GM18870 (cell line): ENCODE results near the gene KIF24.
"Not testable (repeated sequence)": the region's sequence is repeated elsewhere in the genome, so short reads cannot be mapped to it uniquely, and the experiment has no call there.

Experiments
- ATAC-seq: cut with Tn5 transposase; IDR thresholded peaks from one replicate; pipeline ENCODE4 v1.9.1; 2021; ENCODE audit warnings: moderate library complexity; ENCODE audit not compliant: unreplicated experiment

KIF24 gene, protein sequence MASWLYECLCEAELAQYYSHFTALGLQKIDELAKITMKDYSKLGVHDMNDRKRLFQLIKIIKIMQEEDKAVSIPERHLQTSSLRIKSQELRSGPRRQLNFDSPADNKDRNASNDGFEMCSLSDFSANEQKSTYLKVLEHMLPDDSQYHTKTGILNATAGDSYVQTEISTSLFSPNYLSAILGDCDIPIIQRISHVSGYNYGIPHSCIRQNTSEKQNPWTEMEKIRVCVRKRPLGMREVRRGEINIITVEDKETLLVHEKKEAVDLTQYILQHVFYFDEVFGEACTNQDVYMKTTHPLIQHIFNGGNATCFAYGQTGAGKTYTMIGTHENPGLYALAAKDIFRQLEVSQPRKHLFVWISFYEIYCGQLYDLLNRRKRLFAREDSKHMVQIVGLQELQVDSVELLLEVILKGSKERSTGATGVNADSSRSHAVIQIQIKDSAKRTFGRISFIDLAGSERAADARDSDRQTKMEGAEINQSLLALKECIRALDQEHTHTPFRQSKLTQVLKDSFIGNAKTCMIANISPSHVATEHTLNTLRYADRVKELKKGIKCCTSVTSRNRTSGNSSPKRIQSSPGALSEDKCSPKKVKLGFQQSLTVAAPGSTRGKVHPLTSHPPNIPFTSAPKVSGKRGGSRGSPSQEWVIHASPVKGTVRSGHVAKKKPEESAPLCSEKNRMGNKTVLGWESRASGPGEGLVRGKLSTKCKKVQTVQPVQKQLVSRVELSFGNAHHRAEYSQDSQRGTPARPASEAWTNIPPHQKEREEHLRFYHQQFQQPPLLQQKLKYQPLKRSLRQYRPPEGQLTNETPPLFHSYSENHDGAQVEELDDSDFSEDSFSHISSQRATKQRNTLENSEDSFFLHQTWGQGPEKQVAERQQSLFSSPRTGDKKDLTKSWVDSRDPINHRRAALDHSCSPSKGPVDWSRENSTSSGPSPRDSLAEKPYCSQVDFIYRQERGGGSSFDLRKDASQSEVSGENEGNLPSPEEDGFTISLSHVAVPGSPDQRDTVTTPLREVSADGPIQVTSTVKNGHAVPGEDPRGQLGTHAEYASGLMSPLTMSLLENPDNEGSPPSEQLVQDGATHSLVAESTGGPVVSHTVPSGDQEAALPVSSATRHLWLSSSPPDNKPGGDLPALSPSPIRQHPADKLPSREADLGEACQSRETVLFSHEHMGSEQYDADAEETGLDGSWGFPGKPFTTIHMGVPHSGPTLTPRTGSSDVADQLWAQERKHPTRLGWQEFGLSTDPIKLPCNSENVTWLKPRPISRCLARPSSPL (N-terminal part only)

GRCh38 chr9:34328987-34329832 is at the start of gene KIF24, which contains the start of gene NUDT2:
Gene KIF24 (minus strand): TSS chr9:34329268. CDS start chr9:34311346, 17,922 bp downstream.
Gene NUDT2 (plus strand): TSS chr9:34329569. CDS start chr9:34339040, 9,471 bp downstream.
- peak; percentile 95 for ATAC-seq

GRCh38 chr9:34378376-34379060 is 49.5 kb upstream of the KIF24 start:
- ATAC-seq: no peak

DNA sequence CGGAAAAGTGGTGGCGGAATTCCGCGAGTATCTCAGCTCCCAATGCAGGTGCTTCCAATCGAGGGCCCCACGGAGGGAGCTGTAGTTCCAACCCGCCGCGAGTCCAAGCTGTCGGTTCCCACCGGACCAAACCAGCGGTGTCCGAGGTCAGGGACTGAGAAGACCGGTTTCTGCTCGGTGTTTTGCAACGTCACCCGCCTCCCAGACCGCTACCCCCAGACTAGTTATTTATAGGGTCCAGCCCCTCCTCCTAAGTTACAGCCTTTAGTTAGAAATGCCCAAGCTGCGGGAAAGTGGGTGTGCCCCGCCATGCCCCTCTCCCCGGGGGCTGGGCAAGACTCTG is 48.3 kb upstream of the KIF24 start:
- ATAC-seq: no peak

DNA sequence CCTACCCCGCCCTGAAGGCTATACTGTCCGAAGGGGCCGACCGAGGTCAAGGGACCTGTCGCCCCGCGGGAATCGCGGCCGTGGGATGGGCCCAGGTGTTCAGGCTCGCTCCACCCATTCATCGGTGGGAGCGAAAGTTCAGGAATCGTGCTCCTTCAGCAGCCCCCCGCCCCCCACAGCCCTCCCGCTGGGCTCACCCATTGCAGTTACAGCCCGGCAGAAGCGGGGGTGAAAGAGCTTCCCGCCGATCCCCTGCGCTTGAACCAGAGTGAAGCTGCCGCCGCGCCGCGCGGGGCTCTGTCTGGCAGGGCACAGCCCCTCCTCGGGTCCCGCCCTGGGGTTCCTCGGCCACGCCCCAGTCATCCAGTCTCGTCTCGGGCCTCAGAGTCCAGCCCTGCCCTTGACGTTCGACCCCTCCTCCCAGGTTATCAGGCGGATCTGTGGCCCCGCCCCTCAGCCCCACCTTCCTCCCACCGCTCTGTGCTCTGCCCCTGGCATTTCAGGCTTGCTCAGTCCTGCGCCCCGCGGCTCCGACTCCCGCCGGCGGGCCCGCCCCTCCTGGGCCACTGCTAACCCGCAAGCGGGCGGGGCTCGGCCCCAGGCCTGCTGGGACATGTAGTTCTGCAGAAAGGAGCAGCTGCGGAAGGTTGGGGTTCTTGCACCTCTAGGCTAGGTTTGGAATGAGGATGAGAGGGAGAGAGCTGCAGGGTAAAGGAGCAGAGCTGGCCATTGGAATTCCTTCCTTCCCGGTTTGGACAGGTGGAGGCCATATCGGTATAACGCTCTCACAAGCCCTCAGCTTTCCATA is 47.7 kb upstream of the KIF24 start, which contains the start of gene MYORG:
Gene MYORG, minus strand, starts transcription at position 303 of the 808 bp plus-strand sequence. CDS start 3,955 bp downstream, outside the sequence.
- ATAC-seq: peak; percentile 79

- no peak for ATAC-seq
Measured at GRCh38 chr9:34375901-34376595, 47.0 kb upstream of the KIF24 start.

DNA sequence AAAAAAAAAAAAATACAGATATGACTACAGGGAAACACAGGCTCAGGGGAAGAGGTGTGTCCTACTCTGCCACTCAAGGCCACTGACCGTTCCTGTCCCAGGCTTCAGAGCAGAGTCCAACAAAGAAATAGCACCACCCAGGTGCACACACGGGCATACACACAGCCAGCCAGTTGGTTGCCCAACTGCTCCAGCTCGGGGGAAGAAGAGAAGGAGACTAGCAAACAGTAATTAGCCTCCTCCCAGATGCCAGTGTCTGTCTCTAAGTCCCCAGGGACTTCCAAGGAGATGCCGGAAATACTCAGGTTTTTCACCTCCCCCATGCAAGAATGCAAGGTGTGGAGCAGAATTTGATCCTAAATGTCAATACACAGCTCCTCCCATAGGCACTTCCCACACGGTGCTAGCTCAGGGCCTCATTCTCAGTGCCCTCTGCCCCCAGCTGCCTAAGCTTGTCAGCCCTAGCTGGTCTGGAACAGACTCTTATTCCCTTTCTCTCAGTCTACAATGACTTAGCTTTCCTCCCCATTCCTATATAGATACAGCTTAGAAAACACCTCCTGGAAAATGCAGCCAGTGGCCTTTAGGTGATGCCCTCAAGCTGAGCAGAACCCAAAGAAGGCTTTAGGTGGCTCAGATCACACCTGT is 46.0 kb upstream of the KIF24 start:
- no peak for ATAC-seq

- ATAC-seq: no peak
Measured at GRCh38 chr9:34374339-34374738, 45.3 kb upstream of the KIF24 start.

DNA sequence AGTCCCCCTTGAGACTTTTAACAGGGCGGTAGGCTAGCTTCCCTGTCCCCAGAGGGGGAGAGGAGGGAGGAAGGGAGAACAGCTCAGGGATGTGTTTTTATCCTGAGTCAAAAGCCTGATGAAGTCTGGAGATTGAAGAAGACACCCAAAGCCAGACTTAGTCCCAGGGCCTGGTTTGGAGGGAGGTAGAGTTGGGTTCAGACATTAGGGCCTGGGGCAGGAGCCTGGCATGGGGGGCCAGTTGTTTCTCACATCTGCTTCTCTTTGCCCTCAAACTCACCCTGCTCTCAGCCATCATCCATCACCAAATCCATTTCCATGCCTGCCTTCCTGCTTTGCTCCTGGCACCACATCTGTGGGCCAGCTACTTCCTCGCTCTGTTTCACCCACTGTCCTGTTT is 44.7 kb upstream of the KIF24 start:
- ATAC-seq: no peak

DNA sequence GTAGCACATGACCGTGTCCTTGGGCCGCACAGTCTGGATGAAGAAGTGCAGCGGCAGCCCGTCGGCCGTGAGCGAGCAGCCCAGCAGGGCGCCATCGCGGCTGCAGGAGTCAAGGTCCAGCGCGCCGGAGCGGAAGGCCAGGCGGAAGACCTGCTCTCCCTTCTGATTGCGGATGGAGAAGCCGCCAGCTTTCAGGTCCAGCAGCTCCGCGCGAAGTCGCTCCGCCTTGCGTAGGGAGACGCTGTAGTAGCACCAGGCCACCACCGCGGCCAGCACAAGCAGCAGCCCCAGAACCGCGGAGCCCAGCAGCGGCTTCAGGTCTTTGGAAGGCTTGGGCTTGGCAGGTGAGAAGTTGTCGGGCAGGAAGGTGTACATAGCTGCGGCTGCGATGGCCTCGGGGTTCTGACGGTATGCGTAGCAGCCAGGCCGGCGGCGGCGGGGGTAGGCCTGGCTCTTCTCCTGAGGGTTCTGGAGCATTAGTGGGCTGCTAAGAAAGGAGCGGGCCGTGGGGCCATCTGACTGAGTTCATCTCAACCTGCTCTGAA is 43.5 kb upstream of the KIF24 start:
- ATAC-seq: no peak

DNA sequence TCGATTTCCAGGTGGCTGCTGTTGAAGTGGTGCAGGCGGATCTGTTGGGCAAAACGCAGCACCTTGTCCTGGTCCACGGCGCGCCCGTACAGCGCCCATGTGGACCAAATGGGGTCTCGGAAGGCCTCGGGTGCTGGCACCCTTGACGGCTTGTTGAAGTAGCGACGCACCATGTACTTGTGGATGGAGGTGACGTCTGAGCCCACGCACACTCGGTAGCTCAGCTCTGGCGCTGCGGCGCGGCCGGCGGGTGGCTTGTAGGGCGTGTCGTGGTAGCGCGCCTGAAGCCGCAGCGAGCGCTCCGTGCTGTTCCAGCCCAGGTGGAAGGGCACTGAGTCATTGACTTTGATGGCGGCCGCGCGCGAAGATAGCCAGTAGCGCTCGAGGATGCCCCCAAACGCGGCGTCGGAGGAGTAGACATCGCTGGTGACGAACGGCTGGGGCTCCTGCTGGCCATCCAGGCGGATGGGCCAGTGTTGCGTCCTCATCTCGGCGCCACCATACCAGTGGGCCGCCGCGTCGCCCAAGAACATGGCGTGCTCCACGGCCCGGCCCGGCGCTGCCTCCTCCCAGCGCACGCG is 42.9 kb upstream of the KIF24 start:
- ATAC-seq: no peak

DNA sequence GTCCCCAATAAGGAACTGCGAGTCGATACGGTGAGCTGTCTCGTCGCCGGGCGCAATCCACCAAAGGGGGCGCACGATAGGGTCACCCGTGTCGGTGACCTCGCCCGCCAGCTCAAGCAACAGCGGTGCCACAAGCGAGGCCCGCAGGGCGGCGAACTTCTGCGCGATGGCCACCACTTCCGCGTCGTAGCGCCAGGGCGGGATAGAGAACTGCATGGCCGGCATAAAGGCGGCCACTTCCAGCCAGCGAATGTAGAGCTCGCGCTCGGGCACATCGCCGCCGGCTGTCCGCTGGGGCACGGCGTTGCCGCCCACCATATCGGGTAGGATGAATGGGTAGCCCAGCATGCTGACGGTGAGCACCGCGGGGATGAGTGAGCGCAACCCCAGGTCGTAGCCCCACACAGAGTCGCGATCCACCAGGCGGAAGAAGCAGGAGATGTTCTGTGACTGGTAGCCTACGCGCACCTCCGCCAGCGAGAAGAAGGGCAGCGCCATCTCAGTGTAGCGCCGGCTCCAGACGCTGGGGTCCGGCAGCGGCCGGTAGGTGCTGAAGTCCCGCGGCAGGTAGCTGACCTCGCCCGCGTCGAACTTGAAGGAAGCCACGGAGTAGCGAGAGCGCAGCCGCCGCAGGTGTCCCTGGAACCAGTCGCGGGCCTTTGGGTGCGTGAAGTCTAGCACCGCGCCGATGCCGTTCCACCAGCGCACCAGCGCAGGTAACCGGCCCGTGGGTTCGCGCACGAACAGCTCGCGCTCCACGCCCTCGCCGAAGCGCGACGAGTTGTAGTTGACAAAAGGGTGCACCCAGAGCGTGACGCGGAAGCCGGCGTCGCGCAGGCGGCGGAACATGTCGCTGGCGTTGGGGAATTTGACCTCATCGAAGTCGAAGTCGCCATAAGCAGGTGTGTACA is 42.2 kb upstream of the KIF24 start:
- ATAC-seq: no peak

DNA sequence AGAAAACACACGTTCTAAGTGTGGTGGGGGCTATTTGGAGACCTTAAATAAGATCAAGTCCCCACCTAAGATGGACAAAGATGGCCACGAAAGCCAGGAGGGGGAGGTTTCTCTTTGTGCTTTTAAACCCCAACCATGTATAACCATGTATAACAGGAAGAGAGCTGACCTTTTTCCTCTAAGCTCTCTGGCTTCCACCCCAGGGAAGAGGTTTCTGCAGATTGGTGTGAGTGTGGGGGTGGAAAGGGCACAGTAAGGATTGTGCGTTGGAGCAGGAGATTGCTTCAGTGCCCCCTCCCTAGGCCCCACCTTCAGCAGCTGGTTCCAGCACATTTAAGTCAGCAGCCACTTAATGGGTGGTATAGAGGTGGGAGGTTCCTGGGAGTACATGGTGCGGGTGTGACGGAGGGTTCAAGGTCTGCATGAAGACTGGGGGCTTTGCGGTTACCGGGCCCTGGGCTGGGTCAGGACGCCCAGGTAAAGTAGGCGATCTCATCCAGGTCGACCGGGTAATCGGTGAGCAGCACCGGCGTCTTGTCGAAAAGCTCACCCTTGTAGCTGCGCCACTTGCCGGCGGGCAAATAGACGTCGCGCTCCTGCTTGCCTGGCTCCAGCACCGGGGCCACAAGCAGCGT is 41.4 kb upstream of the KIF24 start:
- no peak for ATAC-seq

- ATAC-seq: no peak
Measured at GRCh38 chr9:34369636-34370035, 40.6 kb upstream of the KIF24 start.

DNA sequence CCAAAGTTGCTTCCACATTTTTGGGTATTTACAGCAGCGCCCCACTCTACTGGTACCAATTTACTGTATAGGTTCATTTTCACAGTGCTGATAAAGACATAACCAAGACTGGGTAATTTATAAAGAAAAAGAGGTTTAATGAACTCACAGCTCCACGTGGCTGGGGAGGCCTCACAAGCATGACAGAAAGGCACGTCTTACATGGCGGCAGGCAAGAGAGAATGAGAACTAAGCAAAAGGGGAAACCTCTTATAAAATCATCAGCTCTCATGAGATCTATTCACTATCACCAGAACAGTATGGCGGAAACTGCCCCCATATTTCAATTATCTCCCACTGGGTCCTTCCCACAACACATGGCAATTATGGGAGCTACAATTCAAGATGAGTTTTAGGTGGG is 39.7 kb upstream of the KIF24 start:
- ATAC-seq: not testable (repeated sequence)

DNA sequence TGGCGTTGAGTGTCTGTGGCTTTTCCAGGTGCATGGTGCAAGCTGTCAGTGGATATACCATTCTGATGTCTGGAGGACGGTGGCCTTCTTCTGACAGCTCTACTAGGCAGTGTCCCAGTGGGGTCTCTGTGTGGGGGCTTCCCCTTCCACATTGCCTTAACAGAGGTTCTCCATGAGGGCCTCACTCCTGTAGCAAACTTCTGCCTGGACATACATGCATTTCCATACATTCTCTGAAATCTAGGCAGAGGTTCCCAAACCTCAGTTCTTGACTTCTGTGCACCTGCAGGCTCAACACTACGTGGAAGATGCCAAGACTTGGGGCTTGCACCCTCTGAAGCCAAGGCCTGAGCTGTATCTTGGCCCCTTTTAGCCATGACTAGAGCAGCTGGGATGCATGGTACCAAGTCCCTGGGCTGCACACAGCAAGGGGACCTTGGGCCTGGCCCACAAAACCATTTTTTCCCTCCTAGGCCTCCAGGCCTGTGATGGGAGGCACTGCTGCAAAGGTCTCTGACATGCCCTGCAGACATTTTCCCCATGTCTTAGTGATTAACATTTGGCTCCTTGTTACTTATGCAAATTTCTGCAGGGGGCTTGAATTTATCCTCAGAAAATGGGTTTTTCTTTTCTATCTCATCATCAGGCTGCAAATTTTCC is 38.8 kb upstream of the KIF24 start:
- not testable (repeated sequence) for ATAC-seq
